ACHN (cell line): Measurements from ENCODE around the gene SCNN1B.
A peak's percentile ranks its signal among the peaks of the same experiment; 100 is the strongest.
"Not testable (repeated sequence)": the region's sequence is repeated elsewhere in the genome, so short reads cannot be mapped to it uniquely, and the experiment has no call there.

Source experiments
- DNase-seq: peaks from one replicate; pipeline ENCODE4 v3.0.0-alpha.2; 2015
- in situ Hi-C: cut with HindIII; loops from 2 replicates; pipeline ENCODE4 v1.10.0; 2017; ENCODE audit warnings: low sequenced_read_pairs, low pct_ligation_motif_present, low pct_unique_long_range_greater_than_20kb

The SCNN1B gene, protein sequence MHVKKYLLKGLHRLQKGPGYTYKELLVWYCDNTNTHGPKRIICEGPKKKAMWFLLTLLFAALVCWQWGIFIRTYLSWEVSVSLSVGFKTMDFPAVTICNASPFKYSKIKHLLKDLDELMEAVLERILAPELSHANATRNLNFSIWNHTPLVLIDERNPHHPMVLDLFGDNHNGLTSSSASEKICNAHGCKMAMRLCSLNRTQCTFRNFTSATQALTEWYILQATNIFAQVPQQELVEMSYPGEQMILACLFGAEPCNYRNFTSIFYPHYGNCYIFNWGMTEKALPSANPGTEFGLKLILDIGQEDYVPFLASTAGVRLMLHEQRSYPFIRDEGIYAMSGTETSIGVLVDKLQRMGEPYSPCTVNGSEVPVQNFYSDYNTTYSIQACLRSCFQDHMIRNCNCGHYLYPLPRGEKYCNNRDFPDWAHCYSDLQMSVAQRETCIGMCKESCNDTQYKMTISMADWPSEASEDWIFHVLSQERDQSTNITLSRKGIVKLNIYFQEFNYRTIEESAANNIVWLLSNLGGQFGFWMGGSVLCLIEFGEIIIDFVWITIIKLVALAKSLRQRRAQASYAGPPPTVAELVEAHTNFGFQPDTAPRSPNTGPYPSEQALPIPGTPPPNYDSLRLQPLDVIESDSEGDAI

DNA sequence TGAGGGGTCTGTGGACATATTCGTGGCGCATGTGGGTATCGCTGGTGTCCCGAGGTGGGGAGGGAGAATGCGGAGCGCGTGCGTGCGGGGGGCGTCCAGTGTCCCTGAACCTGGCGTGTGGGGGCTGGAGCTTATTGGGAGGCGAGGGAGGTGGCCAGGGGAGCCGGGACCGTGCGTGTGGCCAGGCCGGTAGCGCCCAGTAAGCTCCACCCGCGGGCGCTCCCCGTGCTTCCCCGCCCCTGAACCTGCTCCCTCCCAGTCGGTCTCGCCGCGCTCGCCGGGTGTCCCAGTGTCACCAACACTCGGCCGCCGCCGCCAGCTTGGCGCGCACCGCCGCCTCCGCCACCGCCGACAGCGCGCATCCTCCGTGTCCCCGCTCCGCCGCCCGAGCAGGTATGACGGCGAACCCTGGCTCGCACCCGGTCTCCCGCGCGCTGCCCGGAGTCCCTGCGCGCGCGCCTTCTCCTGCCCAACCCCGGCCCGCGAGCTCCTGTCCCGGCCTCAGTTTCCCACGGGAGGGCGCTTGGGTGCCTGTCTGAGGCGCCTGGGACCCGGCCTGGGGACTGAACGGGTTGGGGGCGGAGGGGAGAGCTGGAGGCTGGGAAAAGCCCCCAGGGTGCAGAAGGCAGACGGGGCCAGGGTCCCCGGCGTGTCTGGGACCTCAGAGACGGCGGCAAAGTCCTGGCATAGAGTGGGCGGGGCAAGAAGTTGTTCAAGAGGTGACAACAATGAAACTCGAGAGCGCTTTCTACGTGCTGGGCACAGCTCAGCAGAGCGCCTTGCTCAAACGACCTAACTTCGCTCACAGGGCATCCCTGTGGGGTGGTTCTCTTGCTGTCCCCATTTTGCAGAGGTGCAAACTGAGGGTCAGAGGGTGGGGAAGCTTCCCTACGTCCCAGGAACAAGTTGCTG, at the start of gene SCNN1B:
Gene SCNN1B (plus strand): TSS at position 258 of the 912 bp plus-strand sequence. CDS start 46,298 bp downstream, outside the sequence.
- DNase-seq, result no peak
- in situ Hi-C loops, result no loop called here

DNA sequence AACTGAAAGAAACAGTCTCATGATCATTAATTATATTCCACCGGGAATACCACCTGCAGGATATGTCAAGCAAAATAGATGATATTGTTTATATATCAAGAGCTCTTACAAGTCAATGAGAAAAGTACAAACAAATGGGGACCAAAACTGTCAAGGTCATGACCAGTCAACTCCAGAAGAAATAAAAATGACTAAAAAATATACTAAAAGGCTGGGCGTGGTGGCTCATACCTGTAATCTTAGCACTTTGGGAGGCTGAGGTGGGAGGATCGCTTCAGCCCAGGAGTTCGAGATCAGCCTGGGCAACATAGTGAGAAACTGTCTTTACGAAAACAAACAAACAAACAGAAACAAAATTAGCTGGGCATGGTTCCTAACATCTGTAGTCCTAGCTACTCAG, 49.8 kb upstream of the SCNN1B start:
- in situ Hi-C loops, result no loop called here
- no peak for DNase-seq

DNA sequence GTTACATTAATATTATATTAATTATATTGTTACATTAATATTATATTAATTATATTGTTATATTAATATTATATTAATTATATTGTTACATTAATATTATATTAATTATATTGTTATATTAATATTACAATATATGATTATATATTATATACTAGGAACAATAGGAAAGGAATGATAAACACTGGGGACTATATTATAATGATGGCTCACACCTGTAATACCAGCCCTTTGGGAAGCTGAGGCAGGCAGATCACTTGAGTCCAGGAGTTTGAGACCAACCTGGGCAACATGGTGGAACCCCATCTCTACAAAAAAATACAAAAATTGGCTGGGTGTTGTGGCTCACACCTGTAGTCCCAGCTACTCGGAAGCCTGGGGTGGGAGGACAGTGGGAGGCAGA, 48.5 kb upstream of the SCNN1B start:
- in situ Hi-C loops, DNase-seq: not testable (repeated sequence)

DNA sequence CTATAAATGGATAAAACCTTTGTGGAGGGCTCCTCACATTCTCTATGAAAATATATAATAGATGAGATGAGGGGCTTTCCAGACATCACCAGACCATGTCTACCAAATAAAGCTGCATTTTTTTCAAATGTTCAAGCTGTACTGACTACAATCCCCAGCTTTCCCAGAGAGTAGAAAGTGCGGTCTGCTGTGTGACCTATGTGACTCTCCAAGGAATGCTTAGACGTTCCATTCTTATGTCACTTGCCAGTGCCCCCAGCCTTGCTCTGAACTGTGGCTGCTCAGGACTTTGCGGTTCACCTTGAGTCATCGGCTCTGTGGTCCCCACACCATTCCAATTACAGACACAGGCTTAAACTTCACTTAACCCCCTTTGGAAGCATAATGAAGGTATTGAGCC, 47.8 kb upstream of the SCNN1B start:
- DNase-seq, result peak; percentile 77
- in situ Hi-C loops, result no loop called here

DNA sequence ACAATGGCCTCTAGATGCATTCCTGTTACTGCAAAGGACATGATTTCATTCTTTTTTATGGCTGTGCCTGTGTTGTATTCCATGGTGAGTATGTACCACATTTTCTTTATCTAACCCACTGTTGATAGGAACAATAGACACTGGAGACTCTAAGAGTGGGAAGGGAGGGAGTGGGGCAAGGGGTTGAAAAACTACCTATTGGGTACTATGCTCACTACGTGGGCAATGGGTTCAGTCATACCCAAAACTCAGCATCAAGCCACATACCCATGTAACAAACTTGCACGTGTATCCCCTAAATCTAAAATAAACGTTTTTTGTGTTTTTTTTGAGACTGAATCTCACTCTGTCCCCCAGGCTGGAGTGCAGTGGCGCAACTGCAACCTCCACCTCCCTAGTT, 47.1 kb upstream of the SCNN1B start:
- DNase-seq, result no peak
- in situ Hi-C loops, result no loop called here

DNA sequence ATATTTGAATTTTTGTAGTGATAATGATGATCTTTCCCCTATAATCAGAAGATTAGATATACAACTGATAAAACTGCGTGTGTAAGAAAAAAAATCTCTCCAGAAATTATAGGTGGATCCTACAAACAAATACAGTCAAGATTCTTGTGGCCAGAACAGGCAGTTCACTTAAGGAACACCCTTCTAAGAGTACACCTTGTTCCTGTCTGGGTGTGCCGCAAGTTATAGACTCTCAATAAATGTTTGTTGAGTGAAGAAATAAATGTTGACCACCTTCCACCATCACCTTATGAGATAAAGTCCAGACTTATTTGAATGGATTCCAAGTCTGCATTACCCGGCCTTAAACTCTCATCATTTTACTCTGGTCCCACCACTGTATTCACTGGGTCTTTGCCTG, 45.7 kb upstream of the SCNN1B start:
- in situ Hi-C loops, result no loop called here

DNA sequence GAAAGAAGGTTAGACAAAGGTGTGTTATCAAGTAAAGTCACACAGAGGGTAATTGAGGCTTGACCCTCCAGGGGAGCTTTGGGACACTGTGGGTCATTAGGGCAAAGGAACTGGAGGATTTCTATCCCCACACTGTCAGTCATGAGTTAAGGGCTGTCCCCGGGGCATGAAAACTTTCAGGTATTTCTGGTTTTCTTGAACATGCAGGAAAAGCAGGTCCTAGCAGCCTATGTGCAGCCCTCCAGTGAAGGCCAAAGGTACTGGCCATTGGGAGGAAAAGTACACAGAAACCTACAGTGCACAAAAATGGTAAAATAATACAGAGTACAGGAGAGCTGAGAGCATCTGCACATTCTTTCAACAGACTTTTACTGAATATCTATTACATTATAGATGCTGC, 44.4 kb upstream of the SCNN1B start:
- DNase-seq, result no peak
- in situ Hi-C loops, result no loop called here

More for the DNA sequence above, 45.7 kb upstream of the SCNN1B start:
- DNase-seq, result no peak

DNA sequence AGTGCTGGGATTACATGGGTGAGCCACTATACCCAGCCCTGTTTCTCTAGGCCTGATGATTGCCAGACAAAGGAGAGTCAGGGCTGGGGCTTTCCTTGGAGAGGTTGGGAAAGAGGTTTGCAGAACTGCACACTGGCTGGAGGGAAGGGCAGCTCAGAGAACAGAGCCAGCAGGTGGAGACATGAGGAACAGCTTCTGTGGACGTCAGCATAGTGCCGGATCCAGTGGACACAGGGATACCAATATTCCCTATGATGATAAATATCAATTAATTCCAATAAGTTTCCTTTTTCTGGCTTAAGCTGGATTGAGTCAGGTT, 43.2 kb upstream of the SCNN1B start:
- in situ Hi-C loops, result no loop called here
- DNase-seq, result no peak

DNA sequence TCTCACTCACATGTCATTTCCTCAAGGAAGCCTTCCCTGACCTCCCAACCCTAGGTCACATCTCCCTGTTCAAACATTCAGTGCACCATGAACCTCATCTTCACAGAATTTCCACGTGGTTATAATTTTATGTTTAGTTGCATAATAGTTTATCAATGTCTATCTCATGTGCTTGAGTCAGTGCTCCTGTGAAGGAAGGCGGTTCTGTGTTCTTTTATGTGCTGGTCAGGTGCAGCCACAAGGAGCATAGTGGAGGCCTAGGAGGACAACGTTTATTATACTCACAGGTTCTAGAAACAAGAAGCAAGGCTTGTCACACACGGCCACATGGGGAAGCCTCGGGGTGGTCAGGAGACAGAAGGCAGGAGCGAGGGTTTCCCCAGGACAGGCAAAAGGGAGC, 34.5 kb upstream of the SCNN1B start:
- in situ Hi-C loops, result no loop called here
- no peak for DNase-seq

DNA sequence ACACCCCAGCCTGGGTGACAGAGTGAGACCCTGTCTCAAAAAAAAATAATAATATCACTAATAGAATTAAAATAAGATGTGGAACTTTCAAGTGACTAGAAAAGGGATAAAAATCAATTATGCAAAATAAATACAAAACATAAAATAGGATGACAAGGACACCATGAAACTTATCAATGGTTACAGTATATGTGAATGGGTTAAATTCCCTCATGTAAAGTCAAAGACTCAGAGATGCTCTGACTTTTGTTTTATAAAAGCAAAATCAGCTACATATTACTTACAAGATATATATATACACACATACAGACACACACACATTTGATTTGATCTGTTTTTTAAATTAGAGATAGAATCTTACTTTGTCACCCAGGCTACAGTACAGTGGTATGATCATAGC, 33.5 kb upstream of the SCNN1B start:
- in situ Hi-C loops, result no loop called here
- DNase-seq, result no peak

DNA sequence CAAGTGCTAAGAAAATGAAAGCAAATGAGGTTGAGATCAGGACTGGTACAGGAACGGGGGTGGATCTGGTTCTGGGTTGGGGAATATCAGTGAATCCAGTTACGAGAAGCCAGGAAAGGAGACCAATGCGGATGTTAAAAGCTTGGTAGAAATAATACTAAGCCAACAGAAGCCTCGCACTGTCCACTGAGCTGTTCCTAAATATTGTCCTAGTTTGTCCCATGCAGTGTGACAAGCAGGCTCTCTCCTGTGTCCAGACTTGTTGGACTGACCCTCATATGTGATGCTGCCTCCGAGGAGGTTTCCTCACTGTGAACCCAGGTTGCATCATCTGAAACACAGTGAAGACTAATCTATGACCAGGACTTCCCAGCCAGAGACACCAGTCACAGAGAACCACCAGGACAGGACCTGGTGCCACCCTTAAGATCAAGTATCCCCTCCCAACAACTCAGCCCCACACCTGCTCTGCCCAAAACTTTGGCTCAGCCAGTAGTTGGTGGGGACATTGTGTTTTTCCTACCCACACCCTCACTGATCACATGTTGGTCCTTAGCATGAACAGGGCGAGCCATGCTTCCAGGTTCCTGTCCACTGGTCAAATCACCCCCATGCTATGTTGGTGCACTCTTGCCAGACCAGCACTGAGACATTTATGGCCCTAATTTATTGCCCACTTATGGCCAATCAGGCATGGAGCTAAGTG, 32.7 kb upstream of the SCNN1B start:
- no peak for DNase-seq
- in situ Hi-C loops, result no loop called here

DNA sequence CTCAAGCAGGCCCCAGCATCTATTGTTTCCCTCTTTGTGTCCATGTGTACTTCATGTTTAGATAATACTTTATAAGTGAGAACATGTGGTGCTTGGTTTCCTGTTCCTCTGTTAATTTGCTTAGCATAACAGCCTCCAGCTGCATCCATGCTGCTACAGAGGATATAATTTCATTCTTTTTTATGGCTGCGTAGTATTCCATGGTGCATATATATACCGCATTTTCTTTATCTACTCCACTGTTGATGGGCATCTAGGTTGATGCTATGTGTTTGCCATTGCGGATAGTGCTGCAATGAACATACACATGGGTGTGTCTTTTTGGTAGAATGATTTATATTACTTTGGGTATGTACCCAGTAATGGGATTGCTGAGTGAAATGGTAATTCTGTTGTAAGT, 31.4 kb upstream of the SCNN1B start:
- in situ Hi-C loops, result no loop called here
- DNase-seq, result no peak

DNA sequence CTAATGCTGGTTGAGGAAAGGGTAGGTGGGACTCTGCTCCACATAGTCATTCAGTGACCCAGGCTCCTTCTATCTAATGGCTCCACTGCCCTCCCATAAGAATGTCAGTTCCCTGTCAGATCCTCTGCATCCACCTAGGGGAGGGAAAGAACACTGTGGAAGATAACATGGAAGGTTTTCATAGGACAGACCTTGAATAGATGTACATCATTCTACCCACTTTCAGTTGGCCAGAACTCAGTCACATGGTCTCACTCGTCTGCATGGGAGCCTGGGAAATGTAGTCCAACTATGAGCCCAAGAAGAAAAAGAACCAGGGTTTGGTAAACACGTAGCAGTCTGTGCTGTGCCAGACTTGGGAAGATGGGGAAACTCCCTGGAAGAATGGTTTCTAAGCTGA, 27.1 kb upstream of the SCNN1B start:
- peak; percentile 12 for DNase-seq
- in situ Hi-C loops, result no loop called here

DNA sequence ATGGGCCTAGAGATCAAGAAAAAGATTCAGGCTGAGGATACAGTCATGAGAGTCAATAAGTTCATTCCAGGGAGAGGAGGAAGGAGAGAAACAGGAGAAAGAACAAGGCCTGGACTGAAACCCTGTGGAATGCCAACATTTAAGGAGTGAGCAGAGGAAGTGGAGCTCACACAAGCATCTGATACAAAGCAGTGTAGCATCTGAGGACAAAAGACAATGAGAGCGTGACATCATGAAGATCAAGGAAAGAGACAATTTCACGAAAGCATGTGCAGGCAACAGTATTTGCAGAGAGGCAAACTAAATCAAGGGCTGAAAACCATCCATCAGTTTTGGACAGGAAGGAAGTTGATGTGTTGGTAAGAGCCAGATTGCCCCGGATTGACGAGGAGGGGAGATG, 25.3 kb upstream of the SCNN1B start:
- in situ Hi-C loops, result no loop called here
- DNase-seq, result no peak

DNA sequence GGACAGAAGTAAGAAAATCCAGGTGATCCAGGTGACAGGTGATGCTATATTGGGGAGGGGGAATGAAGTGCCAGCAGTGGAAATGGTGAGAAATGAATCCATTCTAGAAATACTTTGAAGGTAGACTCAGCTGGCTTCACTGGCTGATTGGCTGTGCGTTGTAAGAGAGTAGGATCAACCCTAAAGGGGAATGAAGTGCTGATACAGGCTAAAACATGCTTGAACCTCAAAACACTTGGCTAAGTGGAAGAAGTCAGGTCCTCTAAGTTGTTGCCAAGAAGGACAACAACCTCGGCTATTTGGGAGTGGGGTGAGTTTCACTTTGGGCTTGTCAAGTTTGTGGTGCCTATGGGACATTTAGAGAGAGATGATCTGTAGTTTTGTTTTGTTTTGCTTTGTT, 24.1 kb upstream of the SCNN1B start:
- DNase-seq, result no peak
- in situ Hi-C loops, result no loop called here

DNA sequence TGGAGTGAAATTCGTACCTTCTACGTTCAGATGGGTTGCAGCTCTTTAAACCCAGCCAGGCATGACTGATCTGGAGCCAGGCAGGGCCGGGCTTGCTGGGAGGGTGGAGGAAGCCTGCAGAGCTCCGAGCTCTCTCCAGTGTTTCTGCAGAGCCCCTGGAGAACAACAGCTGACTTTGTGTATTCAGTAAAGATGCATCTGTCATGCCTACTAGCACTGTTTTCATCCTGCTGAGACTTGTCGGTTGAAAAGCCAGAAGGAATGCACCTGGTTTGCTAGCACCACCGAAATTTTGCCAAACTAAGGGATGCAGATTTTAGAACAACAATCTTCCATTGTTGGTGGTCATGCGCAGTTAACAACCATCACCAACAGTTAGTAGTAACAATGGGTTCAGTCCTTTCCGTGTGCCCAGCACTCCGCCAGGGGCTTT, 22.4 kb upstream of the SCNN1B start:
- in situ Hi-C loops, result no loop called here
- DNase-seq, result no peak

DNA sequence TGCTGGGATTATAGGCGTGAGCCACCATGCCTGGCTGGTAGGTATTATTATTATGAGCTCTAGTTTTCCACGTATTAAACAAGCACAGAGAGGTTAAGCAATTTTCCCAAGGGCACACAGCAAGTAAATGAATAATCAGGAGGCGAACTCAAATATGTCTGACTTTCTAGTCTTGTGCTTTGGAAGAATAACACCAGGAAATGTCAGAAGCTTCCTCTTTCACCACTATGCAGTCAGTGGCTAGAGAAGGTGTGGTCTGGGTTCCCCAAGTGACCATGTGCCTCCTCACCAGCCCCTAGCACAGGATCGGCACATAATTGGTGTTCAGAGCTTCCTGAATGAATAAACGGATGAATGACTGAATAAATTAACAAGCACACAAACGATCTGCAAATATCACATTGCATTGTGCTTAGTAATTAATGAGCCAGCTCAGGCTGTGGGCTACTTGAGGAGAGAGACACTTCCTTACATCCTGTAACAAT, 21.6 kb upstream of the SCNN1B start:
- DNase-seq, result no peak

DNA sequence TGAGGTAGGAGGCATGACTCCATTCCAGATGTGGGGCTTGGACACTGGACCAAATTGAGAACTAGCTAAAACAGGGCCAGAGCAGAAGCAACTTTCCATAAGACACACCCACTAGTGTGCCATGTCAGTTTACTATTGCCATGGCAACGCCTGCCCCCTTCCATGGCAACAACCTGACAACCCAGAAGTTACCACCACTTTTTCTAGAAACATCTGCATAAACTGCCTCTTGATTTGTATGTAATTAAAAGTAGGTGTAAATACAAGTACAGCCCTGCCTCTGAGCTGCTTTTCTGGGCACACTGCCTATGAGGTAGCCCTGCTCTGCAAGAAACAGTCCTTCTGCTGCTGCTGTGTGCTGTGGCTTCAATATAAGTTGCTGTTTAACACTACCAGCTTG, 19.5 kb upstream of the SCNN1B start:
- in situ Hi-C loops, result no loop called here

More for the DNA sequence above, 21.6 kb upstream of the SCNN1B start:
- in situ Hi-C loops, result no loop called here

DNA sequence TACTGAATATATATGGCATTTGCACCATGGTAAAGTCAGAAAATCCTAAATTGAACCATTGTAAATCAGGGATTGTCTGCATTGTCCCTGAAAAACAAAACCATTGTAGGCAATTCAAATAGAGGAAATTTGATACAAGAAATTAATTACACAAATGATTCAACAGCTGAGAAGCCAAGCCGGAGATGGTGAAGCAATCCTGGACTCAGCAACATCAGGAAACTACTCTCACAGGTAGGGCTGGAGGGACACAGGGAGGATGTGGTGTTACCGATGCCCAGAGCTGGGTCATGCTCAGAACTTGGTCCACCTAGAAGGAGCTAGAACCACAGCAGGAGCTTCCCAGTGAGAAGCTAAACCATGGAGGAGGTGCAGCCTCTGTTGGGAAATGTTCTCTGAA, 18.5 kb upstream of the SCNN1B start:
- DNase-seq, result no peak
- in situ Hi-C loops, result no loop called here

More for the DNA sequence above, 19.5 kb upstream of the SCNN1B start:
- DNase-seq, result no peak
